Smooth muscle cell of the brain vasculature (primary cell): ENCODE data around the gene CFLAR.

ENCODE experiments used
- DNase-seq: peaks from one replicate; pipeline ENCODE4 v3.0.0-alpha.2; 2012; ENCODE audit warnings: low read depth, low spot score

Gene CFLAR

GRCh38 chr2:201216918-201217317 lies 101.0 kb downstream of the CFLAR start:
- no peak for DNase-seq

GRCh38 chr2:201218780-201219179 lies 102.8 kb downstream of the CFLAR start:
- DNase-seq: no peak

DNA sequence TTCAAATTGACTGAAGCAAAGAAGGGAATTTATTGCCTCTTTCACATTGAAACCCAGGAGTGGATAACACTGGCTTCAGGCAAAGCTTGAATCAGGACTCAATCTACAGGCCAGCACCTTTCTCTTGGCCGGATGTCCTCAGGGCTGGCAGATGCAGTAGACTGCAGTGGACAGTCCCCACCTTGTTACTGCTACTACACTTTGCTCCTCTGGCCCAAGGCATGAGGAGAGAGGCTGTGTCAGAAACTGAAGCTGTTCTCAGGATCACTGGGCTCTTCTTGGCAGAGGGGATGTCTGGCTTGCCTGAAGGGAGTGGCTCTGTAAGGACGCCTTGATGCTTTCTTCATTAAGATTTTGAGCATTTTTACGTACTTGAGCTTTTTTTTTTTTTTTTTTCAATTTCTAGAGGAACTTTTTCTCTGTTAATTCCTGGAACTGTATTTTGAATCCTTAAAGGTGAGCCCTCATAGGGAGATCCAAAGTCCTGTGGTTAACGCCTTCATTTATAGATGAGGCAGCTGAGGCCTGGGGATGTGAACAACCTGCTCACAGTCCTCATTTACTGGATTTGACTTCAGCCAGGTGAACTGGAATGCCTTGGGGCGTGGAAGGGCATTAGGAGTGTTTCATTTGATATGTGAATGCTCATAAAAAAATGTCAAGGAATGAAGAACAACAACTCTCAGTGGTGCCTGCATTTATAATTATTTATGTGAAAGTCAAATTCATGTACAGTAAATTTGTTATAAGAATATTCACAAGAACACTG lies 103.5 kb downstream of the CFLAR start:
- no peak for DNase-seq

GRCh38 chr2:201220102-201220570 lies 104.2 kb downstream of the CFLAR start:
- no peak for DNase-seq

GRCh38 chr2:201223089-201224073 lies 107.4 kb downstream of the CFLAR start:
- DNase-seq: no peak
